Measurements from ENCODE around the gene REC8.

DNA sequence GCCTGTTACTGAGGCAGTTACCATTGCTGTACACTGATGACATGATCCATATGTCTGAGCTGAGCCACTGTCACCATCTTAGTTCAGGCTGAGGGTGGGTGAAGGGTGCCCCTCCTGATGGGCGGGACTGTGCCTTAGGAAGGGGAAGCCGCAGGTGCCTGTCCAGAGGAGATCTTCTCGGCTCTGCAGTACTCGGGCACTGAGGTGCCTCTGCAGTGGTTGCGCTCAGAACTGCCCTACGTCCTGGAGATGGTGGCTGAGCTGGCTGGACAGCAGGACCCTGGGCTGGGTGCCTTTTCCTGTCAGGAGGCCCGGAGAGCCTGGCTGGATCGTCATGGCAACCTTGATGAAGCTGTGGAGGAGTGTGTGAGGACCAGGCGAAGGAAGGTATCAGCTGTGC lies 20.9 kb upstream of the REC8 start:
- TF ChIP-seq, protein P1, sequence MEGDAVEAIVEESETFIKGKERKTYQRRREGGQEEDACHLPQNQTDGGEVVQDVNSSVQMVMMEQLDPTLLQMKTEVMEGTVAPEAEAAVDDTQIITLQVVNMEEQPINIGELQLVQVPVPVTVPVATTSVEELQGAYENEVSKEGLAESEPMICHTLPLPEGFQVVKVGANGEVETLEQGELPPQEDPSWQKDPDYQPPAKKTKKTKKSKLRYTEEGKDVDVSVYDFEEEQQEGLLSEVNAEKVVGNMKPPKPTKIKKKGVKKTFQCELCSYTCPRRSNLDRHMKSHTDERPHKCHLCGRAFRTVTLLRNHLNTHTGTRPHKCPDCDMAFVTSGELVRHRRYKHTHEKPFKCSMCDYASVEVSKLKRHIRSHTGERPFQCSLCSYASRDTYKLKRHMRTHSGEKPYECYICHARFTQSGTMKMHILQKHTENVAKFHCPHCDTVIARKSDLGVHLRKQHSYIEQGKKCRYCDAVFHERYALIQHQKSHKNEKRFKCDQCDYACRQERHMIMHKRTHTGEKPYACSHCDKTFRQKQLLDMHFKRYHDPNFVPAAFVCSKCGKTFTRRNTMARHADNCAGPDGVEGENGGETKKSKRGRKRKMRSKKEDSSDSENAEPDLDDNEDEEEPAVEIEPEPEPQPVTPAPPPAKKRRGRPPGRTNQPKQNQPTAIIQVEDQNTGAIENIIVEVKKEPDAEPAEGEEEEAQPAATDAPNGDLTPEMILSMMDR (IDR thresholded peaks at IDR 0.05) = no peak
- TF ChIP-seq POLR2A (IDR thresholded peaks at IDR 0.05) = no peak
